Measurements from ENCODE around the gene TMEM252. TPM values are rescaled to one million over a fixed set of nuclear protein-coding genes. Genes with fewer than 3 reads are reported as not detected.

TMEM252 gene
- polyA plus RNA-seq, 2 of the 4 experiments (the other 2 are of a cell fraction): not detected

DNA sequence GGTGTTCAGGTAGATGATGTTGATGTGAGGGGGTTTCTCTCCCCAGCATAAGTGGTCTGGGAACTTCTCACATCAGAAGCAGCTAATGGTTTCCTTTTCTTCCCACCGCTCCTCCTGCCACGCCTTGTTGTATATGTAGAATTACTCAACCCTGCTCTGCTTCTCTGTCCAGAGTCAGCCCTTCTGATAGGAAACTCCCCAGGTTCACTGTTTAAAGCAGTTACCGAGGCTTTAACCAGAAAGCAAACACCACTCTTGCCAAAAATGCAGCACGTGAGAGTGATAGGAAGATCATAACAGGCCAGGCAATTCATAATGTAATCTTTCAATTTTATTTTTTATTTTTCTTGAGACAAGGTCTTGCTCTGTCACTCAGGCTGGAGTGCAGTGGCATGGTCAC lies 10.5 kb upstream of the TMEM252 start:
- FAIRE-seq: no peak
- Histone ChIP-seq H3K4me1 (peaks cover 4% of the 10 kb centered on the region; the same call in 1 of the 3 replicates), H3K4me3 (no peak overlapping the region), H3K27ac (no peak overlapping the region), H3K4me2 (no peak overlapping the region), H3K9me3 (no peaks in the 10 kb centered on the region)
- CTCF ChIA-PET: interaction anchor here (0.7 kb wide), 1 partner anchor 33 kb away, joined by 3 read pairs; no protein-coding TSS in a partner anchor
- no peak for TF ChIP-seq ZFP36 (IDR thresholded peaks at IDR 0.05; ENCODE audit: borderline replicate concordance, partially characterized antibody)
- TF ChIP-seq, protein P1, sequence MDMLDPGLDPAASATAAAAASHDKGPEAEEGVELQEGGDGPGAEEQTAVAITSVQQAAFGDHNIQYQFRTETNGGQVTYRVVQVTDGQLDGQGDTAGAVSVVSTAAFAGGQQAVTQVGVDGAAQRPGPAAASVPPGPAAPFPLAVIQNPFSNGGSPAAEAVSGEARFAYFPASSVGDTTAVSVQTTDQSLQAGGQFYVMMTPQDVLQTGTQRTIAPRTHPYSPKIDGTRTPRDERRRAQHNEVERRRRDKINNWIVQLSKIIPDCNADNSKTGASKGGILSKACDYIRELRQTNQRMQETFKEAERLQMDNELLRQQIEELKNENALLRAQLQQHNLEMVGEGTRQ (IDR thresholded peaks at IDR 0.05): no peak
- TF ChIP-seq KDM1A (IDR thresholded peaks at IDR 0.05; ENCODE audit: low read depth): no peak
- no peak for TF ChIP-seq POLR2AphosphoS2 (conservative IDR thresholded peaks at IDR 0.05; ENCODE audit: low read length)
- TF ChIP-seq, protein P2, sequence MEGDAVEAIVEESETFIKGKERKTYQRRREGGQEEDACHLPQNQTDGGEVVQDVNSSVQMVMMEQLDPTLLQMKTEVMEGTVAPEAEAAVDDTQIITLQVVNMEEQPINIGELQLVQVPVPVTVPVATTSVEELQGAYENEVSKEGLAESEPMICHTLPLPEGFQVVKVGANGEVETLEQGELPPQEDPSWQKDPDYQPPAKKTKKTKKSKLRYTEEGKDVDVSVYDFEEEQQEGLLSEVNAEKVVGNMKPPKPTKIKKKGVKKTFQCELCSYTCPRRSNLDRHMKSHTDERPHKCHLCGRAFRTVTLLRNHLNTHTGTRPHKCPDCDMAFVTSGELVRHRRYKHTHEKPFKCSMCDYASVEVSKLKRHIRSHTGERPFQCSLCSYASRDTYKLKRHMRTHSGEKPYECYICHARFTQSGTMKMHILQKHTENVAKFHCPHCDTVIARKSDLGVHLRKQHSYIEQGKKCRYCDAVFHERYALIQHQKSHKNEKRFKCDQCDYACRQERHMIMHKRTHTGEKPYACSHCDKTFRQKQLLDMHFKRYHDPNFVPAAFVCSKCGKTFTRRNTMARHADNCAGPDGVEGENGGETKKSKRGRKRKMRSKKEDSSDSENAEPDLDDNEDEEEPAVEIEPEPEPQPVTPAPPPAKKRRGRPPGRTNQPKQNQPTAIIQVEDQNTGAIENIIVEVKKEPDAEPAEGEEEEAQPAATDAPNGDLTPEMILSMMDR (IDR thresholded peaks at IDR 0.05): no peak
- TF ChIP-seq JUN (IDR thresholded peaks at IDR 0.05): no peak
- no peak for TF ChIP-seq PHF8 (IDR thresholded peaks at IDR 0.05; ENCODE audit: borderline replicate concordance, low read depth)
- no peak for TF ChIP-seq RCOR1 (IDR thresholded peaks at IDR 0.05; ENCODE audit: low read depth, low read length)
- no peak for TF ChIP-seq HDAC2 (IDR thresholded peaks at IDR 0.05)
- TF ChIP-seq BHLHE40 (IDR thresholded peaks at IDR 0.05; ENCODE audit: low read depth, low read length): no peak
- TF ChIP-seq, protein P3, sequence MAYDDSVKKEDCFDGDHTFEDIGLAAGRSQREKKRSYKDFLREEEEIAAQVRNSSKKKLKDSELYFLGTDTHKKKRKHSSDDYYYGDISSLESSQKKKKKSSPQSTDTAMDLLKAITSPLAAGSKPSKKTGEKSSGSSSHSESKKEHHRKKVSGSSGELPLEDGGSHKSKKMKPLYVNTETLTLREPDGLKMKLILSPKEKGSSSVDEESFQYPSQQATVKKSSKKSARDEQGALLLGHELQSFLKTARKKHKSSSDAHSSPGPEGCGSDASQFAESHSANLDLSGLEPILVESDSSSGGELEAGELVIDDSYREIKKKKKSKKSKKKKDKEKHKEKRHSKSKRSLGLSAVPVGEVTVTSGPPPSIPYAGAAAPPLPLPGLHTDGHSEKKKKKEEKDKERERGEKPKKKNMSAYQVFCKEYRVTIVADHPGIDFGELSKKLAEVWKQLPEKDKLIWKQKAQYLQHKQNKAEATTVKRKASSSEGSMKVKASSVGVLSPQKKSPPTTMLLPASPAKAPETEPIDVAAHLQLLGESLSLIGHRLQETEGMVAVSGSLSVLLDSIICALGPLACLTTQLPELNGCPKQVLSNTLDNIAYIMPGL (CRISPR knock-in tag; IDR thresholded peaks at IDR 0.05; ENCODE audit: borderline replicate concordance): no peak
- TF ChIP-seq, protein P4, sequence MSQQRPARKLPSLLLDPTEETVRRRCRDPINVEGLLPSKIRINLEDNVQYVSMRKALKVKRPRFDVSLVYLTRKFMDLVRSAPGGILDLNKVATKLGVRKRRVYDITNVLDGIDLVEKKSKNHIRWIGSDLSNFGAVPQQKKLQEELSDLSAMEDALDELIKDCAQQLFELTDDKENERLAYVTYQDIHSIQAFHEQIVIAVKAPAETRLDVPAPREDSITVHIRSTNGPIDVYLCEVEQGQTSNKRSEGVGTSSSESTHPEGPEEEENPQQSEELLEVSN (IDR thresholded peaks at IDR 0.05; ENCODE audit: borderline replicate concordance, low read depth): no peak
- no peak for TF ChIP-seq SMC3 (IDR thresholded peaks at IDR 0.05)
- no peak for DNase-seq (ENCODE audit: low read depth in 1 of 2, low spot score in 1 of 2)
- POLR2A ChIA-PET: no interaction called here
- WGBS (ENCODE audit: missing lambda C conversion rate): 33% methylated on average over 4 of the region's 4 CpGs
- ATAC-seq: no peak

DNA sequence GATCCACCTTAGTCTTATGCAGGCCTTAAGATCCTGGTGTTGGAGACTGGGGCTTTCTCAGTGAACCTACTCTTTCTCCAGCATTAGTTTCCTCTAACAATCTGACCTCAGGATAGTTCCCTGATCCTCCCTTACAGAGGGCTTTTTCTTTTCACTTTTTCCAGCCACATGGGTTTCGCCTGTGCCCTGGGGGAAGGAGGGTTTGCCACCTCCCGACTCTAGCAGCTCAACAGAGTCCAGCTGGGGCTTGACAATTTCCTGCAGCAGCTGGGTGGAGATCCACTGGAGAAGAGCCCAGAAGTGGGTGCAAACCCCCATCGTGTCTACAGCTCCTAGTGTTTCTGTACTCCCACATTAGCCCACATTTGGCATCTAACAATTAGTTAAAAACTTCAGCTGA lies 7.6 kb upstream of the TMEM252 start:
- no peak overlapping the region for H3K4me2 ChIP-seq
- CTCF ChIA-PET: no interaction called here
- FAIRE-seq: no peak
- TF ChIP-seq MAFK (IDR thresholded peaks at IDR 0.05; ENCODE audit: partially characterized antibody): no peak
- TF ChIP-seq JUNB (IDR thresholded peaks at IDR 0.05): no peak
- POLR2A ChIA-PET: no interaction called here
- no peaks in the 10 kb centered on the region for H3K9me3 ChIP-seq
- no peak for DNase-seq (ENCODE audit: low read depth in 1 of 2, low spot score in 1 of 2)
- no peak for ATAC-seq
- H3K4me3 ChIP-seq: no peak overlapping the region
- H3K4me1 ChIP-seq: peaks cover 4% of the 10 kb centered on the region; the same call in 1 of the 3 replicates
- no peak overlapping the region for H3K27ac ChIP-seq
- 8% methylated on average over 3 of the region's 3 CpGs for WGBS (ENCODE audit: missing lambda C conversion rate)

DNA sequence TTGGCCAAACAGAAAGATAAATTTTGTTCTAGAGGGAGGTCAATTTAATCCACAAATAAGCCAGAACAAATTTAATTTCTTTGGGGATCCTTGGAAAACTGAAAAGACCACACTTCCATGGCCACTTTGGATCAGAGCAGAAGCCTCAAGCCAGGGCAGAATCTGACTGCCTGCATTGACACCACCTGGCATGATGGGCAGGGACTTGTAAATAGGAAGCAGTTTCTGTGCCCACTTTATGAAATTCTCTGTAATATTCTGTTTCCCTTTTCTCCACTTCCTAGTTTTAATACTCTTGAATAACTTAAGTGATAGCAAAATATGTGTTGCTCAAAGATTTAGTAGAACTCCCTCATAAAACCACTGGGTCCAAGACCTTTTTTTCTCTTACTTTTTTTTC lies 6.7 kb upstream of the TMEM252 start:
- TF ChIP-seq SREBF2 (IDR thresholded peaks at IDR 0.05) (no peak), HOXB5 (CRISPR knock-in tag; IDR thresholded peaks at IDR 0.05) (no peak), ZSCAN20 (CRISPR knock-in tag; IDR thresholded peaks at IDR 0.05) (no peak), CBX2 (IDR thresholded peaks at IDR 0.05; ENCODE audit: borderline replicate concordance, low read depth) (no peak), NFE2L2 (conservative IDR thresholded peaks at IDR 0.05; ENCODE audit: low read length) (no peak)
- CTCF ChIA-PET: no interaction called here
- POLR2A ChIA-PET: no interaction called here
- DNase-seq (ENCODE audit: low read depth in 1 of 2, low spot score in 1 of 2) (no peak), FAIRE-seq (no peak), ATAC-seq (no peak)
- H3K4me1 ChIP-seq: no peaks in the 10 kb centered on the region
- no peak overlapping the region for H3K27ac ChIP-seq
- H3K4me2 ChIP-seq: no peak overlapping the region
- H3K9me3 ChIP-seq: no peaks in the 10 kb centered on the region
- no peak overlapping the region for H3K4me3 ChIP-seq
